GM19324 (cell line): Measurements from ENCODE around the gene MIB2.
"Not testable (repeated sequence)": the region's sequence is repeated elsewhere in the genome, so short reads cannot be mapped to it uniquely, and the experiment has no call there.

Experiments
- ATAC-seq: cut with Tn5 transposase; IDR thresholded peaks from one replicate; pipeline ENCODE4 v1.9.1; 2021; ENCODE audit warnings: mild to moderate bottlenecking, moderate library complexity; ENCODE audit not compliant: unreplicated experiment, low FRiP score

Gene MIB2

DNA sequence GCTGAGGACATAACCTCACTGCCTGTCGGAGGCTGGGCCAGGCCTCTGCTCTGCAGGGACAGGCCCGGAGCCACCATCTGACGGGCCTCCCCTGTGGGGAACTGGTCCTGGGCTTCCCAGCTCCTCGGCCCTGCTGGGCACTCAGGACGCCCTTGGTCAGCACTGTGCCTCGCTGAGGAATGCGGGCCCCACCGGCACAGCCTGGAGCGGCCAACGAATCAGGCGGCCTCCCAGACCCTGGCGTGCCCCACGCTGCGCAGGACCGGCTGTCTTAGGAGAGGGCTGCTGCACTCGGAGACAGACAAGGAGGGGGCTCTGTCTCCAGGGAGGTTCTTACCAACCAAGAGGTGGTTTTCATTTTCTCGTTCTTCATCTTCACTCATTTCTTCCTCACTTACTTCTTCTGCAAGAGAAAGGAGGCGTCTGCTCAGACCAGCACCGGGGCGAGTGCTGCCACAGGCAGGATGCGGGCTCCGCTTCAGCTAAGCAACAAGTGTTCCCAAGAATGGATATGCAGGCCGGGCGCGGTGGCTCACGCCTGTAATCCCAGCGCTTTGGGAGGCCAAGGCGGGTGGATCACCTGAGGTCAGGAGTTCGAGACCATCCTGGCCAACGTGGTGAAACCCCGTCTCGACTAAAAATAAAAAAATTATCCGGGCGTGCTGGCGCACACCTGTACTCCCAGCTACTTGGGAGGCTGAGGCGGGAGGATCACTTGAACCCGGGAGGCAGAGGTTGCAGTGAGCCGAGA is 25.6 kb downstream of the MIB2 start:
- ATAC-seq: not testable (repeated sequence)

DNA sequence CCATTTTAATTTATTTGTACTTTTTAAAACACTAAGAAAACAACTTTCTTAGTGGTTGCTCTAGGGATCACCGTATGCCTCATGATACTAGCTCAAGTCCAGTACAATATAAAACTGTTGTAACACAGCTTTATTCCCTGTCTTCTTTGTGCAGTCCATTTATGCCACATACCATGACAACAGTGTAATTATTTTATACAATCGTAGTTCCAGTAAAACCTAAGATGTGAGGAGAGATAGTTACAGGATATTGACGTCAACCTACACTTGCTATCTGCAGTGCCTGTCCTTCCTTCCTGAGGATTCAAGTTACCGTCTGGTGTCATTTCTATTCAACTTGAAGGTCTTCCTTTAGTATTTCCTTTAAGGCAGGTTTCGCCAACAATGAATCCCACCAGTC is 31.0 kb downstream of the MIB2 start:
- ATAC-seq: not testable (repeated sequence)

GRCh38 chr1:1647567-1648241 is 32.4 kb downstream of the MIB2 start:
- ATAC-seq: not testable (repeated sequence)

DNA sequence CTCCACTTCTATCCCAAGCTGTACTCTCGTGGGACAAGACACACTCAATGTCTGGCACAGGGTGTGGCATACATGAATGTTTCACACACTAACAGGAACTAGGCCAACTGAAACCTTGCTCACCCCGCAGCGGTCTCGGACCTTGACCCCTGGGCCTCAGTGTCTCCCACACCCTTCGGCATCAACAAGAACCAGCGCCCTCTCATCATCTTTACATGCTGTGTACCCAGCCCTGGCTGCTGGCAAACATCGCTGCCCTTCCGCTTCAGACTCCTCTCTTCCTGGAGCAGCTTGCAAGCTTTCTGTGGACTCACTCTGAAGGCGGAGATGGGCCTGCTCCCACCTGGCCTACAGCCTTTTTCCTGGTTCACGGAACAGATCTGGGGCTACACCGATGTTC is 33.0 kb downstream of the MIB2 start:
- not testable (repeated sequence) for ATAC-seq

- peak; percentile 97 for ATAC-seq
These were observed 43.6 kb downstream of the MIB2 start, which contains the start of gene CDK11B for GRCh38 chr1:1658583-1659549. Gene CDK11B (minus strand): TSS chr1:1659004. CDS start chr1:1657485, 1,519 bp downstream.

- not testable (repeated sequence) for ATAC-seq
These were observed 47.1 kb downstream of the MIB2 start for GRCh38 chr1:1662392-1662791.

DNA sequence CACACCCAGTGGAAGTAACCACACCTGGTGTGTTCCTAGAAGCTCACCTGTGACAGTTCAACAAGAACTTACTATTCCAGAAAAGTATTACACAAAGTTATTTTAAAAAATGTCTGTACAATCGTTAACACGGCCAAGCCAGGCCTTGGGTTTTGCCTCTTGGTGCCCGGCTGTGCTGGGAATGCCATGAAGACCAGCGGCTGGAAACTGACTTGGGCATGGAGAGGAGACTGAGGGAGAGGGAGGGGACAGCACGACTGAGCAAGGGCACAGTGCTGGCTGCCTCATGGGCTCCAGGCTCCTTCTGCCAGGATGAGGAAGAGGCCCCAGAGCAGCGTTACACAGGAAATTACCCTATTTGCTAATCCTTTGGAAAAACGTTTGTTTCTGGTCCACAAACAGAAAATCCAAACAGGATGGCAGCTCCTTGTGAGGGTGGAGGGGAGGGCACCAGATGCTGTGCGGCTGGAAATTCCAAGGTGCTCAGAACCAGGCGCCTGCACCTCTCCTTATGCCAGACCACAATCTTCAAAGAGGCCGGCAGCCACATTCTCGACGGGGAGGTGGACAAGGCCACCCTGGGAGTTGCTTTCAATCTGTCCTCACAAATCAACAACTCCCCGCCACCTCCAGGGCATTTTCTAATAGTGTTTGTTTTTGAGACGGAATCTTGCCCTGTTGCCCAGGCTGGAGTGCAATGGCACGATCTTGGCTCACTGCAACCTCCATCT is 47.7 kb downstream of the MIB2 start:
- not testable (repeated sequence) for ATAC-seq

DNA sequence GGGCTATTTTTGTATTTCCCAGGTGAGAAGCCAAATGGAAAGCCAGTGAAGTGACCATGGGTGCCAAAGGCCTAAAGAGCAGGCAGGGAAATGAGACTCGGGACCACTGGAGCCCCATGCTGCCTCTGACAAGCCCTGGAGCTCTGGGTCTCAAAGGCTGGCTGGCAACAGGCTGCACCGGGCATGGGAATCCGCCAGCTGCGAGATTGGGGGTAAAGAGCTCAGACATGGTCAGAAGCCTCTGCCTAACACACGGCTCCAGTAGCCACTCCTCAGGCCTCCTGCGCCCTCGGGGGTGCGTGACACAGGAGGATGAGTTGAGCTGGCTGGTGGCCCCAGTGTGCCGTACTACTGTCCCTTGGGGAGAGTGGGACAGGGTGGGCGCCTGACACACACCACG is 49.0 kb downstream of the MIB2 start:
- not testable (repeated sequence) for ATAC-seq

DNA sequence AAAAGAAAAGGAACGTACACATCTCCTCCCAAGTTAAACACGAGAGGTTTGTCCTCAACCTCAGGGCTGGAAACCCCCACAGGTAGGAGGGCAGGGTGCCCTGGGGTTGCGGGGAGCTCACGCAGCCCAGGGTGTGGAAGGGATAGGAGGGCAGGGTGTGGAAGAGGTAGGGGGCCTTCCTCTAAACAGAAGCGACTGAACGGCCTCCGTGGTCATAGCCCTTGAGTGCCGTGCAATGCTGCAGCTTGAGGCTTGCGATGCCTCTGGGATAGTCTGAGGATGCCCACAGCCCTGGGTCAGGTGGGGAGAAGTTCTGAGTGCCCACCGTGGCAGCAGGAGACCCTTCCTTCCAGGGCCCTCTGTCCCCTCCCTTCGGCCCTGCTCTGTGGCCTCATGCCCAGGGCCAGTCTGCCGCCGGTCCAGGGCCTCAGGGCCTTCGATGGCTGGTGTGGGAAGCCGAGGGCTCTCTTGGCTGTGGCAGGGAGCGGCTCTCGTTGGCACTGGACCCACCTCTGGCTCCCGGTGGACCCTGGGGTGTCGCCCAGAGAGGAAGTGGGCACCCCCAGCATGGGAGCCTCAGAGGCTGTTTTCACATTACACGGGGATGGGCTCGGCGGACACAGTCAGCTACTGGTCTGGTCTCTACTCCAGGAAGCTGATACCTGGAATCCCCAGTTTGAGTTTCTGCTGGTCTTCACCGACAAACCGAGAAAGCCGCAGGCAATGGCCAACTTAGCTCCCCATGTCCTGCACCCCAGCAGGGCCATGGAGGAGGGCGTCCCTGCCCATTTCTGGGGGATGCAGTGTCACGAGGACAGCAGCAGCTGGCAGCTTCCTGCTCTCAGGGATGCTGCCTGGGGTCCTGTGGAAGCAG is 49.9 kb downstream of the MIB2 start:
- ATAC-seq: no peak

DNA sequence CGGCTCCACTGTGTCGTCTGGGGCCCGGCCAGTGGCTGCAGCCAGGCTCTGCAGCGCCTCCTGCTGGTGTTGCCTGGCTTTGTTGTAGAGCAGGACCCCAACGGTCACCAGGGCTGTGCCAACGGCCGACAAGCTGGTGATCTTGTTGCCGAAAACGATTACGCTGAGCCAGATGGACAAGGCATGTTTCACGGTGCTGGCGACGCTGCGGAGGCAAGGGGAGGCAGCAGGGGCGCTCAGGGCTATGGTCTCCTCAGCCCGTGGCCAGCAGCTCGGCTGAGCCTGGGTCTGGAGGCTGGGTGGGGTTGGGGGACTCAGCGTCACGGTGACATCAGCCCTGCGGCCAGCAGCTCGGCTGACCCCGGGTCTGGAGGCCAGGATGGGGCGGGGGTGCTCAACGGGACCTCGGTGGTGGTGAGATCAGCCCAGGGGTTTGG is 50.5 kb downstream of the MIB2 start:
- ATAC-seq: no peak

DNA sequence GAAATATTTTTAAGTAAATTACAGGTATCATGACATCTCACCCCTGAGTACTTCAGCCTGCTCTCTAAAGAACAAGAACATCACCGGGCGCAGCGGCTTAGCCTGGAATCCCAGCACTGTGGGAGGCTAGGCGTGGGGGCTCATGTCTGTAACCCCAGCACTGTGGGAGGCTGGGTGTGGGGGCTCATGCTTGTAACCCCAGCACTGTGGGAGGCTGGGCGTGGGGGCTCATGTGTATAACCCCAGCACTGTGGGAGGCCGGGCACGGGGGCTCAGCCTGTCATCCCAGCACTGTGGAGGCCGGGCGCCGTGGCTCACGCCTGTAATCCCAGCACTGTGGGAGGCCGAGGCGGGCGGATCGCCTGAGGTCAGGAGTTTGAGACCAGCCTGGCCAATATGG is 51.2 kb downstream of the MIB2 start:
- ATAC-seq: no peak

DNA sequence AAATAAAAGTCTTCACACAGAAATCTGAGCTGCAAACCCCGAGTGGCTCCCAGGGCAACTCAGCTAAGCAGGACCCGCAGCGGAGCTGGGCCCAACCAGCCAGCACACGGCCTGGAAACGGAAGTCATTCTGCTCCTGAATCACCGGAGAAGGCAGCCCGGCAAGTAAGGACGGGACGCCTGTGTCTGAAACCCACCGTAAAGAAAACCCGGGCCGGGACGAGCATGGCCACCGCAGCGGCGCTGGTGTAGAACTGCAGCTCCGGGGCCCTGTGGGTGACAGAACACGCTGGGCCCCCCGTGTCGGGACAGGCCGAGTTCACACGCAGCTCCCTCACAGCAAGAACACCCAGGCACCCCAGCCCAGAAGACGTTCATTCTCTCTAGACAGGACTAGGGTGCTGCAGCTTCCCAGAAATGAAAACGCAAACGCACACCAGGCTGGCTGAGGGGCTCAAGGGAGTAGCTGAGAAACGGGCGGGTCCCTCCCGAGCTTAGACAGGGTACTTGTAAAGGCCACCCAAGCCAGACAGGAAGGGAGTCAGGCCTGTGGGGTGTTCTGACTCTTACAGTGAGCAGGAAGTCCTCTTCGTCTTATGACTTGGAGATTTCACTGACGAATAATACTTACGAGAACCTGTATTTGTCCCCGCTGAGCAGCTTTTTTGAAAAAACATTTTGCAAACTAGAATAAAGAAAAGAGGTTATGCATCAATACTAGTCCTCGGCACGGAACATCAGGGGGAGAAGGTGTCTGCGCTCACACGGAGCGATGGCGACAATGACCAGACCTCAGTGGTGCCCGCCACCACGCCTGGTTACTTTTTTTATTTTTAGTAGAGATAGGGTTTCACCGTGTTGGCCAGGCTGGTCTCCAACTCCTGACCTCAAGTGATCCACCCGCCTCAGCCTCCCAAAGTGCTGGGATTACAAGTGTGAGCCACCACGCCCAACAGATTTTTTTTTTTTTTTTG is 54.5 kb downstream of the MIB2 start:
- ATAC-seq: no peak

DNA sequence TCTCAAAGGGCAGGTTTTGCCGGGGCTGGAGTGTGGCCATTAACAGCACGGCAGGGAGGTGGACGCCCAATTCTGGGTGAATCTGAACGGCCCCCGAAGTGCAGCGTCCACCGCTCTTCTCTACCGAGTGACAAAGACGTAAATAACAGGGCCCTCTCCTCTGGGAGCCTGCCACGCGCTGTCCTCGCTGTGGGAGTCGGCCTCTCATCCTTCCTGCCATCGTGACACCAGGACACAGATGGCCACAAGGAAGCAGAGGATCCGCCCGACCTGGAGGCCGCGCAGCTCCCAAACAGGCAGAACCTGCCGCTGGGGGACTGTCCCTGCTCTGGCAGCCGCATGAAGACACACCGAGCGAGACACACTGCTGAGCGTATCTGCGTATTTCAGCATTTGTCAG is 55.6 kb downstream of the MIB2 start:
- no peak for ATAC-seq

DNA sequence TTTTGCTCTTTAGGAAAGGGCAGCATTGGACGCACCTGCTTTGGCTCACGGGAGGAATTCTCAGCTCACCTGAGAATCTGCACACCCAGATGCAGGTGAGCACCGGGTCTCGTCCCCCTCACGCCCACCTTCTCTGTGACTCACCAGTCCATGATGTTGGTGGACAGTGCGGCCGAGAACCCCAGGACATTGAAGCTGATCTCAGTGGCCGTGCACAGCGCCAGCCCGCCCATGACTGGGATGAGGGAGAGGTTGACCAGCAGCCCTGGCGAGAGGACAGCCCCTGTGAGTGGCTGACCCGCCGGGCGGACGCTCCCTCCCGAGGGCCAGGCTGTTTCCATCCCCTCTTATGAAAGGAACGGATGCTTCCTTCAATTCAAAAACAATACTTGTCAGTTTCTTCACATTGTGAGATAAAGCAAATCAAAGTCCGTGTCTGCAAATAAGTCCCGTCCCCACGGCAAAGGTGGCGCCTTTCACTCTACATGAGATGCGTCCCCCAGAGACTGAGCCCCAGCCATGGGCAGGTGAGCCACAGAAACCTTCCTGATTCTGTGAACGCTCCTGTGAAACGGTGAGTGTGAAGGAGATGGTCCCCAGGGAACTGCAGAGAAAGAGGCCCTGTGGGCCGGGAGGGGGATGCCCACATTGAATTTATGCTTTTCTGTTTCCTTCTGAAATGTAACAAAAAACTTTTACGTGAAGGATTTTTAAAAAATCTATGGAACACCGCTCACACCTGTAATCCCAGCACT is 56.2 kb downstream of the MIB2 start:
- no peak for ATAC-seq

DNA sequence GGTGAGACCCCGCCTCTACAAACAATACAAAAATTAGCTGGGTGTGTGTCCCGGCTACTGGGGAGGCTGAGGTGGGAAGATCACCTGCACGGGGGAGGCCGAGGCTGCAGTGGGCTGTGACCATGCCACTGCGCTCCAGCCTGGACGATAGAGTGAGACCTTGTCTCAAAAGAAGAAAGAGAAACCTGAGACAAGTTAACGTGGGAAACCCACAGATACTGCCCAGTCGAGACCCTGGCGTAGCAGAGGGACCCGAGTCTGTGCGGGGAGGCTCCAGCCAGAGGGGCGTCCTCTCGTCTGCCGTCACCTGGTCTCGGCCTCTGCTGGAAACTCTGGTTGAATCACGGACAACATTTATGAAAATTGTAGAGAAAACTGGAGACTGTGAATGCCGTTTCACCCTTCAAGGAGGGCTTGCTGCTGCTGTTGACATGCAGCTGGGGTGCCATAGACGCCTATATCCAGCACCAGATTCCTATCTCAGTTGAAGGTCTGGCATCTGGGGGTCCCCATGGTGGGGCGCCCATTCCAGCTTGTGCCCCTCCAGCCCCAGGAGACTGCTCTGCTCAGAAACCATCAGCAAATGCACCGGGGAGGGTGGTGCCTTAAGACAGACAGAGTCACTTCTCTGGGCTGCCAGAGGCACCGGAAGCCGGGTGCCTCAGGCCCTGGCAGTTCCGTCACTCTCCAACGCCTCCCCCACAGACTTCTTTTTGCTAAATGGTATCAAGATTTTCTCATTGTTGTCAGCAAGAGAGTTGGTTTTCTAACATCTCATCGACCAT is 57.1 kb downstream of the MIB2 start:
- no peak for ATAC-seq

GRCh38 chr1:1674806-1675205 is 59.5 kb downstream of the MIB2 start:
- not testable (repeated sequence) for ATAC-seq
